H9 (cell line): ENCODE data around the gene MED20. TPM values are rescaled to one million over a fixed set of nuclear protein-coding genes. Genes with fewer than 3 reads are reported as not detected.

Experiments
- DNase-seq: peaks from one replicate; pipeline ENCODE4 v3.0.0-alpha.2; 2017
- H2AFZ ChIP-seq: one replicate; pipeline ENCODE4 v1.6.1; 2013; ENCODE audit warnings: mild to moderate bottlenecking, low read length, control low read depth, moderate library complexity
- H2AK5ac ChIP-seq: 2 replicates; pipeline ENCODE4 v1.6.1; 2013; ENCODE audit warnings: low read length, control low read depth, mixed read lengths; ENCODE audit not compliant: insufficient read length
- H2BK120ac ChIP-seq: one replicate; pipeline ENCODE4 v1.6.1; 2013; ENCODE audit warnings: low read depth, mild to moderate bottlenecking, low read length, control low read depth, inconsistent platforms; ENCODE audit not compliant: poor library complexity, severe bottlenecking
- H2BK12ac ChIP-seq: 2 replicates; pipeline ENCODE4 v1.6.1; 2013; ENCODE audit warnings: low read length, control low read depth, mixed read lengths, low read depth; ENCODE audit not compliant: insufficient read length
- H2BK15ac ChIP-seq: 2 replicates; pipeline ENCODE4 v1.6.1; 2013; ENCODE audit warnings: low read depth, low read length, control low read depth
- H2BK20ac ChIP-seq: one replicate; pipeline ENCODE4 v1.6.1; 2013; ENCODE audit warnings: low read depth, mild to moderate bottlenecking, low read length, control low read depth, inconsistent platforms; ENCODE audit not compliant: poor library complexity, severe bottlenecking
- H2BK5ac ChIP-seq: 2 replicates; pipeline ENCODE4 v1.6.1; 2013; ENCODE audit warnings: low read length, control low read depth, mixed read lengths; ENCODE audit not compliant: insufficient read length
- H3K14ac ChIP-seq: 2 replicates; pipeline ENCODE4 v1.6.1; 2013; ENCODE audit warnings: low read length, control low read depth; ENCODE audit not compliant: insufficient read depth
- H3K18ac ChIP-seq: 2 replicates; pipeline ENCODE4 v1.6.1; 2013; ENCODE audit warnings: low read depth, mild to moderate bottlenecking, mixed read lengths, low read length, control low read depth; ENCODE audit not compliant: insufficient read length
- H3K23ac ChIP-seq: 2 replicates; pipeline ENCODE4 v1.6.1; 2013; ENCODE audit warnings: low read length, control low read depth, mixed read lengths, low read depth; ENCODE audit not compliant: insufficient read length
- H3K23me2 ChIP-seq: 2 replicates; pipeline ENCODE4 v1.6.1; 2013; ENCODE audit warnings: low read depth, mild to moderate bottlenecking, mixed read lengths, low read length, control low read depth; ENCODE audit not compliant: insufficient read length, poor library complexity, severe bottlenecking
- H3K27ac ChIP-seq: 2 replicates; pipeline ENCODE4 v1.5.1; 2013; ENCODE audit warnings: low read length, control low read depth, mixed read lengths, low read depth; ENCODE audit not compliant: insufficient read length
- H3K27me3 ChIP-seq: 2 replicates; pipeline ENCODE4 v1.6.1; 2013; ENCODE audit warnings: low read length, control low read depth, inconsistent platforms; ENCODE audit not compliant: insufficient read depth
- H3K4ac ChIP-seq: 2 replicates; pipeline ENCODE4 v1.6.1; 2013; ENCODE audit warnings: low read depth, mild to moderate bottlenecking, control low read depth, inconsistent platforms, low read length, moderate library complexity
- H3K4me1 ChIP-seq: 2 replicates; pipeline ENCODE4 v1.6.1; 2013; ENCODE audit warnings: low read length, control low read depth, inconsistent platforms; ENCODE audit not compliant: insufficient read depth
- H3K4me2 ChIP-seq: 2 replicates; pipeline ENCODE4 v1.6.1; 2013; ENCODE audit warnings: low read length, control low read depth, mixed read lengths; ENCODE audit not compliant: insufficient read length, insufficient read depth
- H3K56ac ChIP-seq: 2 replicates; pipeline ENCODE4 v1.6.1; 2013; ENCODE audit warnings: low read depth, mild to moderate bottlenecking, mixed read lengths, low read length, control low read depth; ENCODE audit not compliant: insufficient read length
- H3K79me1 ChIP-seq: 2 replicates; pipeline ENCODE4 v1.6.1; 2013; ENCODE audit warnings: low read depth, mild to moderate bottlenecking, moderate library complexity, low read length, control low read depth, inconsistent platforms; ENCODE audit not compliant: insufficient read depth, poor library complexity, severe bottlenecking
- H3K79me2 ChIP-seq: 2 replicates; pipeline ENCODE4 v1.6.1; 2013; ENCODE audit warnings: low read length, control low read depth, inconsistent platforms; ENCODE audit not compliant: insufficient read depth
- H3K9ac ChIP-seq: 2 replicates; pipeline ENCODE4 v1.6.1; 2013; ENCODE audit warnings: low read length, control low read depth, mixed read lengths; ENCODE audit not compliant: insufficient read length; ENCODE audit errors: extremely low read depth
- H3K9me3 ChIP-seq: one replicate; pipeline ENCODE4 v1.6.1; 2013; ENCODE audit warnings: low read depth, low read length, inconsistent platforms; ENCODE audit not compliant: control insufficient read depth
- H3T11ph ChIP-seq: one replicate; pipeline ENCODE4 v1.6.1; 2013; ENCODE audit warnings: mild to moderate bottlenecking, low read length, control low read depth, inconsistent platforms
- H4K20me1 ChIP-seq: one replicate; pipeline ENCODE4 v1.6.1; 2013; ENCODE audit not compliant: control insufficient read depth, insufficient read length, insufficient read depth
- H4K5ac ChIP-seq: 2 replicates; pipeline ENCODE4 v1.6.1; 2013; ENCODE audit warnings: low read depth, mild to moderate bottlenecking, mixed read lengths, low read length, control low read depth; ENCODE audit not compliant: insufficient read length
- H4K8ac ChIP-seq: replicated peaks from 2 replicates; pipeline ENCODE4 v1.6.1; 2013; ENCODE audit warnings: low read length, control low read depth, mixed read lengths, low read depth; ENCODE audit not compliant: insufficient read length
- H4K91ac ChIP-seq: 2 replicates; pipeline ENCODE4 v1.6.1; 2013; ENCODE audit warnings: low read depth, mild to moderate bottlenecking, moderate library complexity, mixed read lengths, low read length, control low read depth; ENCODE audit not compliant: insufficient read length
- H3K27ac Mint-ChIP-seq, 3 experiments: 2 replicates in 2 of 3; 3 replicates in 1 of 3; pipeline ENCODE4 v1.8.0; 2020 to 2021; ENCODE audit warnings: mixed read lengths in 3 of 3, mild to moderate bottlenecking in 1 of 3, moderate library complexity in 1 of 3
- H3K27me3 Mint-ChIP-seq: 2 replicates; pipeline ENCODE4 v1.8.0; 2021; ENCODE audit warnings: low read depth, mild to moderate bottlenecking, moderate library complexity, mixed read lengths
- H3K36me3 Mint-ChIP-seq, 3 experiments: 2 replicates in 2 of 3; 3 replicates in 1 of 3; pipeline ENCODE4 v1.8.0; 2020 to 2021; ENCODE audit warnings: low read depth in 3 of 3, mixed read lengths in 3 of 3; ENCODE audit not compliant: insufficient read depth in 1 of 3
- H3K4me1 Mint-ChIP-seq, 2 experiments: 2 replicates each; pipeline ENCODE4 v1.8.0; 2020; ENCODE audit warnings: mixed read lengths in 2 of 2
- H3K4me3 Mint-ChIP-seq, 2 experiments: 2 replicates in 1 of 2; 3 replicates in 1 of 2; pipeline ENCODE4 v1.8.0; 2020 to 2021; ENCODE audit warnings: mild to moderate bottlenecking in 2 of 2, mixed read lengths in 2 of 2, moderate library complexity in 1 of 2
- H3K9me3 Mint-ChIP-seq, 2 experiments: 2 replicates in 1 of 2; 3 replicates in 1 of 2; pipeline ENCODE4 v1.8.0; 2020; ENCODE audit warnings: mild to moderate bottlenecking in 2 of 2, mixed read lengths in 2 of 2, moderate library complexity in 1 of 2
- WGBS: extraction: QIAGEN DNeasy Blood & Tissue Kit; methylation state at CpG from one replicate; pipeline ENCODE4 v1.1.7; 2013; ENCODE audit warnings: missing lambda C conversion rate, low lambda C conversion rate, mixed read lengths; ENCODE audit not compliant: insufficient read length; ENCODE audit errors: extremely low coverage; 5-methylcytosine and 5-hydroxymethylcytosine counted together
- total RNA-seq: library from RNA; stranded (reverse); gene quantifications from 2 replicates; pipeline ENCODE4 v1.2.1, GENCODE V29; 2021
- TF ChIP-seq, protein P1 (sequence below): fragments of 200-600 bp; sonication (generic); conservative IDR thresholded peaks from 3 replicates; pipeline ENCODE4 v1.8.0; 2021; ENCODE audit warnings: antibody characterized with exemption, mild to moderate bottlenecking

The MED20 gene
- total RNA-seq, 1 experiment from 2014 or later: 28.9 TPM

DNA sequence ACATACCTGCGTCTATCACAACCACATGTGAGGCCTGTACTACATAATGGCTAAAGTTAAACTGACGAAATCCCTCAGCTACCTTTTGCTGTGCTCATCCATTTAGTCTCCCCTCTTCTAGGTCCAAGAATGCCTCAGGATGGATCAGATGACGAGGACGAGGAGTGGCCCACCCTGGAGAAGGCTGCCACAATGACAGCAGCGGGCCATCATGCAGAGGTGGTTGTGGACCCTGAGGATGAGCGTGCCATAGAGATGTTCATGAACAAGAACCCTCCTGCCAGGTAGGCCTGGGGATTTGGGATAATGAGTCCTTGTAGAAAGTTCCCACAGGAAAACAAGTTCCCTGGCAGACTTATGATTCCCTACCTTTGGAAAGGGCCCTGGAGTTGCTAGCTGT is 6.3 kb upstream of the MED20 start:
- no peak overlapping the region; a peak in 1 of 5 replicates for H3K4me3 Mint-ChIP-seq
- H3K18ac ChIP-seq: no peak overlapping the region
- H3K79me2 ChIP-seq: peaks cover 25% of the 10 kb centered on the region; the same call in 1 of the 2 replicates

More for the DNA sequence above, 6.3 kb upstream of the MED20 start:
- H3K36me3 Mint-ChIP-seq: peaks cover 51 to 82% (median 79%) of the 10 kb centered on the region in 3 experiments
- Histone ChIP-seq H4K8ac (no peak overlapping the region), H3K4ac (no peak overlapping the region), H3K4me1 (no peaks in the 10 kb centered on the region), H2BK20ac (no peak overlapping the region), H4K91ac (no peak overlapping the region), H2BK5ac (no peak overlapping the region), H2BK12ac (no peak overlapping the region), H4K20me1 (no peaks in the 10 kb centered on the region), H2AFZ (no peak overlapping the region), H3K79me1 (peaks cover 20% of the 10 kb centered on the region), H3K27me3 (no peaks in the 10 kb centered on the region), H3T11ph (no peak overlapping the region), H3K56ac (no peak overlapping the region), H3K9me3 (no peaks in the 10 kb centered on the region), H2BK120ac (no peak overlapping the region), H3K23me2 (peaks cover 1% of the 10 kb centered on the region), H2AK5ac (no peak overlapping the region), H3K23ac (no peak overlapping the region), H3K4me2 (no peak overlapping the region), H4K5ac (no peak overlapping the region), H2BK15ac (no peak overlapping the region), H3K9ac (no peak overlapping the region), H3K14ac (no peak overlapping the region), H3K27ac (no peak overlapping the region)
- H3K4me1 Mint-ChIP-seq: peaks cover 14 to 20% of the 10 kb centered on the region in 2 experiments
- TF ChIP-seq, protein P1, sequence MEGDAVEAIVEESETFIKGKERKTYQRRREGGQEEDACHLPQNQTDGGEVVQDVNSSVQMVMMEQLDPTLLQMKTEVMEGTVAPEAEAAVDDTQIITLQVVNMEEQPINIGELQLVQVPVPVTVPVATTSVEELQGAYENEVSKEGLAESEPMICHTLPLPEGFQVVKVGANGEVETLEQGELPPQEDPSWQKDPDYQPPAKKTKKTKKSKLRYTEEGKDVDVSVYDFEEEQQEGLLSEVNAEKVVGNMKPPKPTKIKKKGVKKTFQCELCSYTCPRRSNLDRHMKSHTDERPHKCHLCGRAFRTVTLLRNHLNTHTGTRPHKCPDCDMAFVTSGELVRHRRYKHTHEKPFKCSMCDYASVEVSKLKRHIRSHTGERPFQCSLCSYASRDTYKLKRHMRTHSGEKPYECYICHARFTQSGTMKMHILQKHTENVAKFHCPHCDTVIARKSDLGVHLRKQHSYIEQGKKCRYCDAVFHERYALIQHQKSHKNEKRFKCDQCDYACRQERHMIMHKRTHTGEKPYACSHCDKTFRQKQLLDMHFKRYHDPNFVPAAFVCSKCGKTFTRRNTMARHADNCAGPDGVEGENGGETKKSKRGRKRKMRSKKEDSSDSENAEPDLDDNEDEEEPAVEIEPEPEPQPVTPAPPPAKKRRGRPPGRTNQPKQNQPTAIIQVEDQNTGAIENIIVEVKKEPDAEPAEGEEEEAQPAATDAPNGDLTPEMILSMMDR: no peak
- no CpG with 5 or more reads among the region's 6 CpGs for WGBS
- H3K9me3 Mint-ChIP-seq: no peaks in the 10 kb centered on the region
- H3K27ac Mint-ChIP-seq: peak overlapping the region in 1 of 3 experiments; percentile 75; a peak in 1 of 7 replicates
- no peak for DNase-seq
- H3K27me3 Mint-ChIP-seq: no peaks in the 10 kb centered on the region
